Stomach (tissue), 9 donors: ENCODE measurements around the gene NFATC1. TPM values are rescaled to one million over a fixed set of nuclear protein-coding genes. Genes with fewer than 3 reads are reported as not detected.
A peak's percentile ranks its signal among the peaks of the same experiment; 100 is the strongest.

Source experiments
- DNase-seq, 2 donors: peaks; one replicate each; pipeline versions ENCODE4 v3.0.0 to v3.0.0-alpha.2; 2013 to 2019
- H3K27ac ChIP-seq, 5 donors: fragments of 200-600 bp in 4 of 5; sonication (generic) in 4 of 5; one replicate each; pipeline ENCODE4 v1.5.1; 2013 to 2019; ENCODE audit warnings: mild to moderate bottlenecking in 1 of 5, moderate library complexity in 1 of 5
- H3K27me3 ChIP-seq, 3 donors: fragments of 200-600 bp; sonication (generic); one replicate each; pipeline ENCODE4 v1.5.1; 2017 to 2019; ENCODE audit warnings: mixed run types in 1 of 3
- H3K36me3 ChIP-seq, 4 donors: fragments of 200-600 bp; sonication (generic); 1 replicate in 3 of 4; 2 replicates in 1 of 4; pipeline ENCODE4 v1.5.1; 2016 to 2019
- H3K4me1 ChIP-seq, 4 donors: fragments of 200-600 bp; sonication (generic); one replicate each; pipeline ENCODE4 v1.5.1; 2016 to 2019
- H3K4me3 ChIP-seq, 4 donors: fragments of 200-600 bp; sonication (generic) in 3 of 4; one replicate each; pipeline ENCODE4 v1.5.1; 2016 to 2019; ENCODE audit warnings: mild to moderate bottlenecking in 1 of 4
- H3K9me3 ChIP-seq, 4 donors: fragments of 200-600 bp; sonication (generic); one replicate each; pipeline ENCODE4 v1.5.1; 2016 to 2019
- CTCF ChIP-seq, 7 experiments: fragments of 450-650 bp in 4 of 7; fragments of 200-600 bp in 3 of 7; sonication (generic) in 3 of 7; IDR thresholded peaks; one replicate each; pipeline ENCODE4 v1.5.1; 2016 to 2019; ENCODE audit warnings: antibody characterized with exemption in 7 of 7, control low read depth in 2 of 7, mild to moderate bottlenecking in 1 of 7
- EP300 ChIP-seq: sonication (generic); formaldehyde crosslinking; IDR thresholded peaks from one replicate; pipeline ENCODE4 v1.6.1; 2017; ENCODE audit warnings: antibody characterized with exemption
- POLR2A ChIP-seq, 4 donors: fragments of 450-650 bp; IDR thresholded peaks; one replicate each; pipeline ENCODE4 v1.6.1; 2016; ENCODE audit warnings: antibody characterized with exemption in 4 of 4, control low read depth in 2 of 4, mild to moderate bottlenecking in 1 of 4, moderate library complexity in 1 of 4
- POLR2AphosphoS5 ChIP-seq, 3 donors: sonication (generic); formaldehyde crosslinking; IDR thresholded peaks; one replicate each; pipeline ENCODE4 v1.6.1; 2016; ENCODE audit warnings: antibody characterized with exemption in 3 of 3
- WGBS, 5 donors: extraction: QIAGEN DNeasy Blood & Tissue Kit in 3 of 5; methylation state at CpG; one replicate each; pipeline versions ENCODE4 v1.1.5 to v1.1.7; 2013 to 2018; 5-methylcytosine and 5-hydroxymethylcytosine counted together
- intact Hi-C: fragments of 100-400 bp; cut with DNase I; formaldehyde crosslinking; loops from one replicate; pipeline ENCODE4 v1.15.1; 2023; ENCODE audit warnings: low total_unique reads
- polyA plus RNA-seq, 3 donors: library from polyadenylated mRNA; stranded (reverse); fragments of 200-250 nt; gene quantifications; one replicate each; pipeline ENCODE4 v1.2.3, GENCODE V29; 2013
- total RNA-seq, 5 donors: library from RNA; depleted of rRNA; stranded (reverse); fragments of >200 nt; gene quantifications; one replicate each; pipeline versions ENCODE4 v1.1.0 to v1.2.3, GENCODE V29; 2014 to 2016
- donor health status: healthy with polysubstance abuse.
- donor health status: Bipolar disorder and iron deficiency.
- donor health status: healthy.

The NFATC1 gene
- total and polyA plus RNA-seq, 8 donors = 2.6 to 14.0 (median 6.1) TPM

GRCh38 chr18:79399275-79400081 is 3.7 kb downstream of the NFATC1 start:
- no peaks in the 10 kb centered on the region for H3K36me3 ChIP-seq
- intact Hi-C loops = no loop called here
- WGBS, 5 donors = 15 to 39% (median 17%) methylated on average over 33 to 79 of the region's 79 CpGs
- no peak for TF ChIP-seq CTCF (IDR thresholded peaks at IDR 0.05)
- TF ChIP-seq POLR2AphosphoS5 (IDR thresholded peaks at IDR 0.05) = no peak
- peak overlapping the region; percentile 62 to 84 (median 78) for H3K4me3 ChIP-seq
- H3K4me1 ChIP-seq = peaks cover 37 to 86% (median 71%) of the 10 kb centered on the region in 4 donors
- no peaks in the 10 kb centered on the region for H3K9me3 ChIP-seq
- H3K27ac ChIP-seq = peak overlapping the region in 4 of 5 donors; percentile 71 to 91 (median 83)
- no peak for DNase-seq
- H3K27me3 ChIP-seq = peaks cover 0 to 55% (median 30%) of the 10 kb centered on the region in 3 donors

GRCh38 chr18:79400091-79400590 is 4.4 kb downstream of the NFATC1 start:
- TF ChIP-seq POLR2AphosphoS5 (IDR thresholded peaks at IDR 0.05) (no peak), POLR2A (IDR thresholded peaks at IDR 0.05) (no peak), EP300 (no peak), CTCF (IDR thresholded peaks at IDR 0.05) (no peak)
- Histone ChIP-seq H3K9me3 (no peaks in the 10 kb centered on the region), H3K4me1 (peaks cover 30 to 86% (median 66%) of the 10 kb centered on the region in 4 donors), H3K27ac (peak overlapping the region; percentile 47 to 91 (median 82)), H3K4me3 (peak overlapping the region; percentile 62 to 84 (median 78)), H3K36me3 (no peaks in the 10 kb centered on the region), H3K27me3 (peaks cover 0 to 48% (median 25%) of the 10 kb centered on the region in 3 donors)
- peak; percentile 71 to 72 for DNase-seq
- intact Hi-C loops = no loop called here
- 0 to 1% (median 1%) methylated on average over 2 to 71 of the region's 71 CpGs for WGBS, 5 donors

GRCh38 chr18:79400591-79401381 is 5.1 kb downstream of the NFATC1 start:
- Histone ChIP-seq H3K27me3 (peaks cover 0 to 44% (median 23%) of the 10 kb centered on the region in 3 donors), H3K4me1 (peaks cover 26 to 86% (median 65%) of the 10 kb centered on the region in 4 donors), H3K4me3 (peak overlapping the region; percentile 62 to 84 (median 78)), H3K36me3 (no peaks in the 10 kb centered on the region), H3K9me3 (no peaks in the 10 kb centered on the region), H3K27ac (peak overlapping the region; percentile 47 to 91 (median 82))
- WGBS, 5 donors = 30 to 58% (median 37%) methylated on average over 23 to 53 of the region's 58 CpGs
- TF ChIP-seq POLR2A (IDR thresholded peaks at IDR 0.05) = no peak
- no peak for TF ChIP-seq EP300
- TF ChIP-seq POLR2AphosphoS5 (IDR thresholded peaks at IDR 0.05) = no peak
- no peak for TF ChIP-seq CTCF (IDR thresholded peaks at IDR 0.05)
- no peak for DNase-seq
- intact Hi-C loops = no loop called here
